Stomach (tissue), 9 donors: ENCODE data around the gene RPL27. TPM values are rescaled to one million over a fixed set of nuclear protein-coding genes. Genes with fewer than 3 reads are reported as not detected.
A peak's percentile ranks its signal among the peaks of the same experiment; 100 is the strongest.

Experiments used
- DNase-seq, 2 donors: peaks; one replicate each; pipeline versions ENCODE4 v3.0.0 to v3.0.0-alpha.2; 2013 to 2019
- H3K27ac ChIP-seq, 5 donors: fragments of 200-600 bp in 4 of 5; sonication (generic) in 4 of 5; one replicate each; pipeline ENCODE4 v1.5.1; 2013 to 2019; ENCODE audit warnings: mild to moderate bottlenecking in 1 of 5, moderate library complexity in 1 of 5
- H3K27me3 ChIP-seq, 3 donors: fragments of 200-600 bp; sonication (generic); one replicate each; pipeline ENCODE4 v1.5.1; 2017 to 2019; ENCODE audit warnings: mixed run types in 1 of 3
- H3K36me3 ChIP-seq, 4 donors: fragments of 200-600 bp; sonication (generic); 1 replicate in 3 of 4; 2 replicates in 1 of 4; pipeline ENCODE4 v1.5.1; 2016 to 2019
- H3K4me1 ChIP-seq, 4 donors: fragments of 200-600 bp; sonication (generic); one replicate each; pipeline ENCODE4 v1.5.1; 2016 to 2019
- H3K4me3 ChIP-seq, 4 donors: fragments of 200-600 bp; sonication (generic) in 3 of 4; one replicate each; pipeline ENCODE4 v1.5.1; 2016 to 2019; ENCODE audit warnings: mild to moderate bottlenecking in 1 of 4
- H3K9me3 ChIP-seq, 4 donors: fragments of 200-600 bp; sonication (generic); one replicate each; pipeline ENCODE4 v1.5.1; 2016 to 2019
- EP300 ChIP-seq: sonication (generic); formaldehyde crosslinking; IDR thresholded peaks from one replicate; pipeline ENCODE4 v1.6.1; 2017; ENCODE audit warnings: antibody characterized with exemption
- POLR2A ChIP-seq, 4 donors: fragments of 450-650 bp; IDR thresholded peaks; one replicate each; pipeline ENCODE4 v1.6.1; 2016; ENCODE audit warnings: antibody characterized with exemption in 4 of 4, control low read depth in 2 of 4, mild to moderate bottlenecking in 1 of 4, moderate library complexity in 1 of 4
- POLR2AphosphoS5 ChIP-seq, 3 donors: sonication (generic); formaldehyde crosslinking; IDR thresholded peaks; one replicate each; pipeline ENCODE4 v1.6.1; 2016; ENCODE audit warnings: antibody characterized with exemption in 3 of 3
- WGBS, 5 donors: extraction: QIAGEN DNeasy Blood & Tissue Kit in 3 of 5; methylation state at CpG; one replicate each; pipeline versions ENCODE4 v1.1.5 to v1.1.7; 2013 to 2018; 5-methylcytosine and 5-hydroxymethylcytosine counted together
- intact Hi-C: fragments of 100-400 bp; cut with DNase I; formaldehyde crosslinking; loops from one replicate; pipeline ENCODE4 v1.15.1; 2023; ENCODE audit warnings: low total_unique reads
- polyA plus RNA-seq, 3 donors: library from polyadenylated mRNA; stranded (reverse); fragments of 200-250 nt; gene quantifications; one replicate each; pipeline ENCODE4 v1.2.3, GENCODE V29; 2013
- total RNA-seq, 5 donors: library from RNA; depleted of rRNA; stranded (reverse); fragments of >200 nt; gene quantifications; one replicate each; pipeline versions ENCODE4 v1.1.0 to v1.2.3, GENCODE V29; 2014 to 2016
- TF ChIP-seq, protein P1 (sequence below), 7 experiments: fragments of 450-650 bp in 4 of 7; fragments of 200-600 bp in 3 of 7; sonication (generic) in 3 of 7; IDR thresholded peaks; one replicate each; pipeline ENCODE4 v1.5.1; 2016 to 2019; ENCODE audit warnings: antibody characterized with exemption in 7 of 7, control low read depth in 2 of 7, mild to moderate bottlenecking in 1 of 7
- donor health status: healthy with polysubstance abuse.
- donor health status: Bipolar disorder and iron deficiency.
- donor health status: healthy.

RPL27 gene
- total and polyA plus RNA-seq, 8 donors: 251 to 4,199 (median 1,554) TPM

DNA sequence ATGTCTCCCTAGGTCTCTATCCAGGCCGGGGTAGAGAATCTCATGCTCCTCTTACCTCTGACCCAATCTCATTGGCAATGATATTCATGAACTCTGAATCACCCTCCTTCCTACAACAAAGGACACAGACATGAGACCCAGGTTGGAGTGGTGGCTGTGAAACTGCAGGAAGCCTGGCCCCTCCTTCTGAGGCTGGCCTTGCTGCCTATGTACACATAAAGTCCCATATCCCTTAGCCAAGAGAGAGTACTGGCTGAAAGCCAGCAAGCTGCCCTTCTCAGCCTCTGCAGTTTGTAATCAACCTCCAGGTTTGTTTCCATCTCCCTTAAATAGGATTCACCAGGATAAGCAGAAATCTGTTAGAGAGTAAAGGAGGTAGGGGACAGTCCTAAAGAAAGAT lies 44.5 kb upstream of the RPL27 start:
- Histone ChIP-seq H3K36me3 (peaks cover 59 to 98% (median 96%) of the 10 kb centered on the region in 4 donors), H3K27me3 (no peaks in the 10 kb centered on the region), H3K9me3 (no peaks in the 10 kb centered on the region), H3K4me1 (peaks cover 0 to 8% (median 6%) of the 10 kb centered on the region in 4 donors), H3K27ac (peak overlapping the region in 3 of 5 donors; percentile 25 to 29 (median 28)), H3K4me3 (no peak overlapping the region)
- DNase-seq: peak; percentile 84 to 87
- 30 to 76% (median 44%) methylated on average over 1 of the region's 1 CpG for WGBS, 5 donors
- TF ChIP-seq POLR2AphosphoS5 (IDR thresholded peaks at IDR 0.05): peak in 1 of 3 donors; percentile 21
- TF ChIP-seq, protein P1, sequence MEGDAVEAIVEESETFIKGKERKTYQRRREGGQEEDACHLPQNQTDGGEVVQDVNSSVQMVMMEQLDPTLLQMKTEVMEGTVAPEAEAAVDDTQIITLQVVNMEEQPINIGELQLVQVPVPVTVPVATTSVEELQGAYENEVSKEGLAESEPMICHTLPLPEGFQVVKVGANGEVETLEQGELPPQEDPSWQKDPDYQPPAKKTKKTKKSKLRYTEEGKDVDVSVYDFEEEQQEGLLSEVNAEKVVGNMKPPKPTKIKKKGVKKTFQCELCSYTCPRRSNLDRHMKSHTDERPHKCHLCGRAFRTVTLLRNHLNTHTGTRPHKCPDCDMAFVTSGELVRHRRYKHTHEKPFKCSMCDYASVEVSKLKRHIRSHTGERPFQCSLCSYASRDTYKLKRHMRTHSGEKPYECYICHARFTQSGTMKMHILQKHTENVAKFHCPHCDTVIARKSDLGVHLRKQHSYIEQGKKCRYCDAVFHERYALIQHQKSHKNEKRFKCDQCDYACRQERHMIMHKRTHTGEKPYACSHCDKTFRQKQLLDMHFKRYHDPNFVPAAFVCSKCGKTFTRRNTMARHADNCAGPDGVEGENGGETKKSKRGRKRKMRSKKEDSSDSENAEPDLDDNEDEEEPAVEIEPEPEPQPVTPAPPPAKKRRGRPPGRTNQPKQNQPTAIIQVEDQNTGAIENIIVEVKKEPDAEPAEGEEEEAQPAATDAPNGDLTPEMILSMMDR (IDR thresholded peaks at IDR 0.05): no peak
- intact Hi-C loops: loop anchor here (10.0 kb wide), 1 partner anchor 249 kb away; no protein-coding TSS in a partner anchor

DNA sequence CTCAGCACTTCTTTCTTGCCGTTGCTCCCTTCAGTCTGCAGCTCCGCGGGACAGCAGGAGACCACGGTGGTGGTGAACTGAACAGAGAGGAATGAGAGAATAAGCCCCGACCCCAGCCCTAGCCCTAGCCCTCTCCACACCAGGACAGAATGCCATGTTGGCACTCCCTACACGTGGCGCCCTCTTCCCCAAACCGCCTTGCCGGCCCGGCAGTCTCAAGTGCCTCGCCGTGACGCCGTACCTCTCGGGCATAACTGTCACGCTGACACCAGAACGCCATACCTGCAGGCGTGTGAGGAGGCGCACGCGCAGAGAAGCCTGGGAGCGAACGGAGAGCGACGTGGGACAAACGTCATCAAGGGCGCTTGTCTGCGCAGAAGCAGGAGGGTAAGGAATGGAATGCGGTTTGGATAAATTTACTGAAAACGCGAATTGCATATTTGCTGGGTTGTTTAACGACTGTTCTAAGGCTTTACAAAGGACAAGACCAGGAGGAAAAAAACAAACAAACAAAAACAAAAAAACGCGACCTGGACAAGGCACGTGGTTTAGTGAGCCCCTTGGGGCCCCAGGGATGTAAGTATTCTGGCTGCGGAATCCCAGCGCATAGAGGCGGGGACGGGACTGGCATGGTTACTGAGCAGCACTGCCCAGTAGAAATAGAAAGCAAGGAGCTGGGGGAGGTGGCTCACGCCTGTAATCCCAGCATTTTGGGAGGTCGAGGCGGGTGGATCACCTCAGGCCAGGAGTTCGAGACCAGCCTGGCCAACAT lies 33.9 kb upstream of the RPL27 start, which contains the start of gene AARSD1:
AARSD1 (minus strand) TSS at position 294 of the 772 bp plus-strand sequence; CDS start at position 280, 14 bp downstream.
- peak within 1 kb of the TSS; percentile 58 to 86 (median 73) for H3K4me3 ChIP-seq
- no peaks in the 10 kb centered on the region for H3K27me3 ChIP-seq
- peaks cover 5 to 25% (median 23%) of the 10 kb centered on the region in 4 donors for H3K4me1 ChIP-seq
- intact Hi-C loops: no loop called here
- H3K27ac ChIP-seq: peak within 1 kb of the TSS; percentile 76 to 91 (median 88)
- peak; percentile 93 to 98 for DNase-seq
- H3K9me3 ChIP-seq: no peaks in the 10 kb centered on the region
- peaks cover 29 to 40% (median 35%) of the 10 kb centered on the region in 4 donors for H3K36me3 ChIP-seq
- WGBS, 5 donors: 1 to 2% (median 1%) methylated on average over 39 to 43 of the region's 43 CpGs
- TF ChIP-seq EP300 (no peak), POLR2AphosphoS5 (IDR thresholded peaks at IDR 0.05) (peak; percentile 94 to 99 (median 98)), POLR2A (IDR thresholded peaks at IDR 0.05) (peak in 2 of 4 donors; percentile 40 to 71)
- TF ChIP-seq, protein P1 (IDR thresholded peaks at IDR 0.05): peak in 1 of 7 experiments; percentile 32

- Histone ChIP-seq H3K4me3 (no peak overlapping the region), H3K27me3 (no peaks in the 10 kb centered on the region), H3K4me1 (peaks cover 5 to 19% (median 16%) of the 10 kb centered on the region in 4 donors), H3K27ac (no peak overlapping the region), H3K9me3 (no peaks in the 10 kb centered on the region), H3K36me3 (peaks cover 0 to 4% (median under 1%) of the 10 kb centered on the region in 4 donors)
- intact Hi-C loops: no loop called here
- WGBS, 5 donors: 42 to 69% (median 50%) methylated on average over 1 of the region's 1 CpG
- TF ChIP-seq, protein P1 (IDR thresholded peaks at IDR 0.05): no peak
- TF ChIP-seq EP300: no peak
- TF ChIP-seq POLR2AphosphoS5 (IDR thresholded peaks at IDR 0.05): no peak
- no peak for TF ChIP-seq POLR2A (IDR thresholded peaks at IDR 0.05)
- no peak for DNase-seq
Measured at GRCh38 chr17:42967925-42968324, 30.3 kb upstream of the RPL27 start.

- H3K27me3 ChIP-seq: no peaks in the 10 kb centered on the region
- TF ChIP-seq EP300: no peak
- no peak for TF ChIP-seq POLR2AphosphoS5 (IDR thresholded peaks at IDR 0.05)
- TF ChIP-seq POLR2A (IDR thresholded peaks at IDR 0.05): no peak
- TF ChIP-seq, protein P1 (IDR thresholded peaks at IDR 0.05): no peak
- no peak overlapping the region for H3K4me3 ChIP-seq
- H3K4me1 ChIP-seq: peaks cover 0 to 8% (median 6%) of the 10 kb centered on the region in 4 donors
- no peak for DNase-seq
- H3K27ac ChIP-seq: no peak overlapping the region
- H3K9me3 ChIP-seq: no peaks in the 10 kb centered on the region
- intact Hi-C loops: no loop called here
- H3K36me3 ChIP-seq: no peaks in the 10 kb centered on the region
- WGBS, 5 donors: 31 to 54% (median 43%) methylated on average over 5 of the region's 5 CpGs
Measured at GRCh38 chr17:42969001-42969581, 29.1 kb upstream of the RPL27 start.
